OCI-LY3 (cell line): Measurements from ENCODE around the gene NT5M.

Experiments
- CTCF ChIP-seq: fragments of 200-600, 300-600 bp; sonication (generic); IDR thresholded peaks from 2 replicates; pipeline ENCODE4 v1.5.1; 2014; ENCODE audit warnings: antibody characterized with exemption, low read length, low read depth
- EZH2phosphoT487 ChIP-seq: fragments of 200-600 bp; shearing (Covaris generic); IDR thresholded peaks from 2 replicates; pipeline ENCODE4 v1.6.1; 2018; ENCODE audit warnings: antibody characterized with exemption, mixed run types, low read depth

GRCh38 chr17:17352836-17353624, 49.9 kb downstream of the NT5M start:
- TF ChIP-seq CTCF, result no peak
- no peak for TF ChIP-seq EZH2phosphoT487
